ENCODE data around the gene SLC36A1. TPM values are rescaled to one million over a fixed set of nuclear protein-coding genes. Genes with fewer than 3 reads are reported as not detected.

SLC36A1 gene
- total RNA-seq, 2 experiments from 2014 or later: 3.5 to 3.7 TPM

GRCh38 chr5:151537044-151537443, 89.6 kb downstream of the SLC36A1 start:
- H3K9me3 Mint-ChIP-seq: no peaks in the 10 kb centered on the region
- ATAC-seq: no peak
- no peak for DNase-seq
- TF ChIP-seq CTCF (IDR thresholded peaks at IDR 0.05): no peak
- no peaks in the 10 kb centered on the region for H3K4me1 Mint-ChIP-seq (ENCODE audit: low read depth)
- H3K36me3 Mint-ChIP-seq (ENCODE audit: low read depth): no peaks in the 10 kb centered on the region
- H3K27me3 Mint-ChIP-seq: no peaks in the 10 kb centered on the region
- H3K4me3 Mint-ChIP-seq: no peak overlapping the region
- intact Hi-C loops (cut with micrococcal nuclease): no loop called here
- ChIA-PET POLR2A (no interaction called here), CTCF (interaction anchor here (1.1 kb wide), 1 partner anchor 115 kb away, joined by 3 read pairs; no protein-coding TSS in a partner anchor)
- no peak overlapping the region for H3K27ac Mint-ChIP-seq

DNA sequence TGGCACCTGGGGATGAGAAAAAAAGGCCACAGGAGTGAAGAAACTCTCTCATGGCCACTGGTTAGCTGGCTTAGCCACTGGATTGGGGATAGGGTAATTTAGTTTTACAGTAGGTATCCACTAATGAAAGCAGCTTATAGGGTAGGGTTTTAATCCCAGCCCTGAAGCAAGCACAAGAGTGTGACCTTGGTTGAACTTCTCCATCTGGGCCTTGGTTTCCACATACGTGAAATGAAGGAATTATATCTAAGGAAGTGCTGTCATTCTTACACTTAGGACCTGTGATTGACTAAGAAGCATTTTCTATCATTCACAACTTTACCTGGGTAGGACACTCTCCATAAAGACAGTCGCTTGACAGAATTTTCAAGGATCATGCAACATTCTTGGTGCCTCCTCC, 94.2 kb downstream of the SLC36A1 start:
- CTCF ChIA-PET: no interaction called here
- POLR2A ChIA-PET: no interaction called here
- intact Hi-C loops (cut with micrococcal nuclease): no loop called here

More for the DNA sequence above, 94.2 kb downstream of the SLC36A1 start:
- DNase-seq: no peak
- no peaks in the 10 kb centered on the region for H3K9me3 Mint-ChIP-seq
- no peak overlapping the region for H3K27ac Mint-ChIP-seq
- no peak for ATAC-seq
- H3K4me1 Mint-ChIP-seq (ENCODE audit: low read depth): no peaks in the 10 kb centered on the region
- no peak overlapping the region for H3K4me3 Mint-ChIP-seq
- no peaks in the 10 kb centered on the region for H3K27me3 Mint-ChIP-seq
- H3K36me3 Mint-ChIP-seq (ENCODE audit: low read depth): no peaks in the 10 kb centered on the region
- TF ChIP-seq CTCF (IDR thresholded peaks at IDR 0.05): no peak

Small RNA genes within 50 kb of the gene (microRNA-seq; reads per million reads assigned to microRNA genes)
- gene MIR6499 (ENCODE audit: borderline microRNAs expressed, borderline replicate concordance): not detected

Other genes starting within 250 kb of the SLC36A1 start
- 10 to 100 TPM; 33.0 to 34.5 TPM for gene CCDC69, start 223.5 kb upstream of the SLC36A1 start, total RNA-seq
- 10 to 100 TPM; 13.3 to 13.7 TPM for gene GM2A, start 194.4 kb upstream of the SLC36A1 start, total RNA-seq
- gene SLC36A3, start 143.8 kb upstream of the SLC36A1 start, total RNA-seq: not detected
- gene SLC36A2, start 100.0 kb upstream of the SLC36A1 start, total RNA-seq: not detected
- not detected for gene FAT2, start 143.7 kb downstream of the SLC36A1 start, total RNA-seq
- not detected for gene SPARC, start 239.3 kb downstream of the SLC36A1 start, total RNA-seq